CD4-positive, alpha-beta T cell (primary cell): ENCODE data around the gene TMEM204. TPM values are rescaled to one million over a fixed set of nuclear protein-coding genes. Genes with fewer than 3 reads are reported as not detected.

Experiments
- ATAC-seq: fragments of 200-7000 bp; cut with Tn5 transposase; one replicate; pipeline ENCODE4 v1.10.0; 2022; ENCODE audit warnings: mild to moderate bottlenecking; ENCODE audit not compliant: poor library complexity
- CTCF ChIA-PET: fragments of 350-600 bp; sonication (Branson Sonifier 250); formaldehyde crosslinking; loops from one replicate; lab custom pipeline; 2021; ENCODE audit warnings: antibody characterized with exemption, inconsistent platforms; lab: Charles Lee
- POLR2A ChIA-PET: fragments of 350-600 bp; sonication (Branson Sonifier 250); formaldehyde crosslinking; loops from one replicate; lab custom pipeline; 2021; ENCODE audit warnings: antibody characterized with exemption, inconsistent platforms; lab: Charles Lee
- DNase-seq, 14 experiments: peaks; one replicate each; pipeline ENCODE4 v3.0.0-alpha.2; 2013 to 2020; ENCODE audit warnings: mixed read lengths in 2 of 14
- H3K27ac ChIP-seq, 2 donors: one replicate each; pipeline versions ENCODE4 v1.5.1 to v1.7.0; 2013; ENCODE audit warnings: low read length in 2 of 2, low read depth in 1 of 2, mild to moderate bottlenecking in 1 of 2
- H3K27me3 ChIP-seq, 2 experiments: 1 replicate in 1 of 2; 2 replicates in 1 of 2; pipeline versions ENCODE4 v1.6.1 to v1.7.0; 2013; ENCODE audit warnings: low read length in 2 of 2, control low read depth in 1 of 2, mild to moderate bottlenecking in 1 of 2, moderate library complexity in 1 of 2; ENCODE audit not compliant: insufficient read depth in 2 of 2, control insufficient read depth in 1 of 2
- H3K36me3 ChIP-seq: one replicate; pipeline ENCODE4 v1.6.1; 2013; ENCODE audit warnings: low read length, control low read depth; ENCODE audit not compliant: insufficient read depth
- H3K4me1 ChIP-seq: one replicate; pipeline ENCODE4 v1.6.1; 2013; ENCODE audit warnings: low read length, control low read depth; ENCODE audit not compliant: insufficient read depth
- H3K4me3 ChIP-seq: one replicate; pipeline ENCODE4 v1.5.1; 2013; ENCODE audit warnings: mild to moderate bottlenecking, low read length, moderate library complexity
- H3K9me3 ChIP-seq, 2 experiments: 1 replicate in 1 of 2; 2 replicates in 1 of 2; pipeline versions ENCODE4 v1.6.1 to v1.7.0; 2013; ENCODE audit warnings: low read length in 2 of 2, mild to moderate bottlenecking in 2 of 2, control low read depth in 1 of 2, moderate library complexity in 1 of 2; ENCODE audit not compliant: control insufficient read depth in 1 of 2, insufficient read depth in 1 of 2
- H3K27ac Mint-ChIP-seq: one replicate; pipeline ENCODE4 v1.8.0; 2020; ENCODE audit warnings: mixed read lengths
- H3K27me3 Mint-ChIP-seq: one replicate; pipeline ENCODE4 v1.8.0; 2021; ENCODE audit warnings: mixed read lengths
- H3K36me3 Mint-ChIP-seq: one replicate; pipeline ENCODE4 v1.8.0; 2021; ENCODE audit warnings: low read depth, mixed read lengths
- H3K4me1 Mint-ChIP-seq: one replicate; pipeline ENCODE4 v1.8.0; 2021; ENCODE audit warnings: low read depth, mixed read lengths
- H3K4me3 Mint-ChIP-seq: one replicate; pipeline ENCODE4 v1.8.0; 2020; ENCODE audit warnings: mild to moderate bottlenecking, mixed read lengths
- H3K9me3 Mint-ChIP-seq: one replicate; pipeline ENCODE4 v1.8.0; 2020; ENCODE audit warnings: mixed read lengths
- intact Hi-C, 2 experiments: fragments of 100-400 bp; cut with DNase I in 1 of 2; cut with micrococcal nuclease in 1 of 2; formaldehyde crosslinking; loops; one replicate each; pipeline versions ENCODE4 v1.15.1 to v1.9.0; 2023 to 2025; cut with DNase I, micrococcal nuclease
- total RNA-seq, 174 experiments: library from RNA in 2 of 174; stranded (reverse) in 2 of 174; gene quantifications; one replicate each; pipeline ENCODE4 v1.2.3 and lab custom pipeline; 2021 to 2026
- TF ChIP-seq, protein P1 (sequence below): fragments of 200-600 bp; IDR thresholded peaks from one replicate; pipeline ENCODE4 v1.8.0; 2022; ENCODE audit warnings: antibody characterized with exemption, mild to moderate bottlenecking

Gene TMEM204
- total RNA-seq, 2 experiments from 2014 or later, result 20.5 to 22.1 TPM

GRCh38 chr16:1503110-1503955, 30.1 kb upstream of the TMEM204 start:
- ATAC-seq (no peak), DNase-seq (no peak)
- H3K36me3 ChIP-seq, result peaks cover 52% of the 10 kb centered on the region
- no peaks in the 10 kb centered on the region for H3K27me3 Mint-ChIP-seq
- ChIA-PET POLR2A (no interaction called here), CTCF (no interaction called here)
- H3K27ac ChIP-seq, result no peak overlapping the region
- peaks cover 15% of the 10 kb centered on the region for H3K36me3 Mint-ChIP-seq
- H3K4me3 Mint-ChIP-seq, result no peak overlapping the region
- TF ChIP-seq, protein P1, sequence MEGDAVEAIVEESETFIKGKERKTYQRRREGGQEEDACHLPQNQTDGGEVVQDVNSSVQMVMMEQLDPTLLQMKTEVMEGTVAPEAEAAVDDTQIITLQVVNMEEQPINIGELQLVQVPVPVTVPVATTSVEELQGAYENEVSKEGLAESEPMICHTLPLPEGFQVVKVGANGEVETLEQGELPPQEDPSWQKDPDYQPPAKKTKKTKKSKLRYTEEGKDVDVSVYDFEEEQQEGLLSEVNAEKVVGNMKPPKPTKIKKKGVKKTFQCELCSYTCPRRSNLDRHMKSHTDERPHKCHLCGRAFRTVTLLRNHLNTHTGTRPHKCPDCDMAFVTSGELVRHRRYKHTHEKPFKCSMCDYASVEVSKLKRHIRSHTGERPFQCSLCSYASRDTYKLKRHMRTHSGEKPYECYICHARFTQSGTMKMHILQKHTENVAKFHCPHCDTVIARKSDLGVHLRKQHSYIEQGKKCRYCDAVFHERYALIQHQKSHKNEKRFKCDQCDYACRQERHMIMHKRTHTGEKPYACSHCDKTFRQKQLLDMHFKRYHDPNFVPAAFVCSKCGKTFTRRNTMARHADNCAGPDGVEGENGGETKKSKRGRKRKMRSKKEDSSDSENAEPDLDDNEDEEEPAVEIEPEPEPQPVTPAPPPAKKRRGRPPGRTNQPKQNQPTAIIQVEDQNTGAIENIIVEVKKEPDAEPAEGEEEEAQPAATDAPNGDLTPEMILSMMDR, result no peak
- no peaks in the 10 kb centered on the region for H3K27me3 ChIP-seq
- H3K4me1 ChIP-seq, result no peaks in the 10 kb centered on the region
- no peak overlapping the region for H3K4me3 ChIP-seq
- no peaks in the 10 kb centered on the region for H3K9me3 Mint-ChIP-seq
- intact Hi-C loops, result no loop called here
- no peaks in the 10 kb centered on the region for H3K9me3 ChIP-seq
- no peak overlapping the region for H3K27ac Mint-ChIP-seq
- no peaks in the 10 kb centered on the region for H3K4me1 Mint-ChIP-seq

GRCh38 chr16:1505073-1505844, 28.2 kb upstream of the TMEM204 start:
- H3K4me1 Mint-ChIP-seq, result no peaks in the 10 kb centered on the region
- Histone ChIP-seq H3K27ac (no peak overlapping the region), H3K9me3 (no peaks in the 10 kb centered on the region), H3K4me1 (no peaks in the 10 kb centered on the region), H3K4me3 (no peak overlapping the region), H3K36me3 (peaks cover 46% of the 10 kb centered on the region), H3K27me3 (no peaks in the 10 kb centered on the region)
- ChIA-PET POLR2A (no interaction called here), CTCF (no interaction called here)
- H3K27ac Mint-ChIP-seq, result no peak overlapping the region
- intact Hi-C loops, result no loop called here
- peaks cover 12% of the 10 kb centered on the region for H3K36me3 Mint-ChIP-seq
- DNase-seq (no peak), ATAC-seq (no peak)
- no peaks in the 10 kb centered on the region for H3K27me3 Mint-ChIP-seq
- no peak overlapping the region for H3K4me3 Mint-ChIP-seq
- no peaks in the 10 kb centered on the region for H3K9me3 Mint-ChIP-seq
- TF ChIP-seq, protein P1, result no peak

DNA sequence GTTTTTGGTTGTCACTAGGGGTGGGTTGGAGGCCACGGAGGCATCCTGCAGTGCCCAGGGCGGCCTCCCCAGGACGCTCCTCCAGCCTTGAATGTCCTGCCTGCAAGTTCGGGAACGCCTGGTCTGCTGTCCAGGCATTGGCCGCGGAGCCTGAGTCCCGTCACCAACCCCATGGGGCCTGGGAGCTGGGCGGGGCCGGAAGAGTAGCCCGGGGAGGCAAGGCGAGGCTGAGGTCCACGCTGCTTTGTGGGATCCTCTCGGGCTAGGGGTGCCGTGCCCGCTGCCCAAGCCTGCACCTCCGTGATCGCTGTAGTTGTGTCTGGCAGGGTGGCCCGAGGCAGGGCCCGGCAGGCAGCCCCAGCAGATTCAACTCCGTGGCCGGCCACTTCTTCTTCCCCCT, 27.6 kb upstream of the TMEM204 start:
- ATAC-seq, result no peak
- CTCF ChIA-PET, result no interaction called here
- Mint-ChIP-seq H3K36me3 (peaks cover 16% of the 10 kb centered on the region), H3K27me3 (no peaks in the 10 kb centered on the region), H3K27ac (no peak overlapping the region), H3K4me1 (no peaks in the 10 kb centered on the region), H3K9me3 (no peaks in the 10 kb centered on the region), H3K4me3 (no peak overlapping the region)
- Histone ChIP-seq H3K27ac (no peak overlapping the region), H3K9me3 (no peaks in the 10 kb centered on the region), H3K36me3 (peaks cover 43% of the 10 kb centered on the region), H3K4me3 (no peak overlapping the region), H3K27me3 (no peaks in the 10 kb centered on the region), H3K4me1 (no peaks in the 10 kb centered on the region)
- no peak for DNase-seq
- POLR2A ChIA-PET, result no interaction called here
- TF ChIP-seq, protein P1, result no peak
- intact Hi-C loops, result no loop called here
